NOMO-1 (cell line): ENCODE data around the gene ADO.
"Not testable (repeated sequence)": the region's sequence is repeated elsewhere in the genome, so short reads cannot be mapped to it uniquely, and the experiment has no call there.

ENCODE experiments used
- DNase-seq, 2 experiments: peaks; one replicate each; lab custom pipeline; 2025; ENCODE audit not compliant: unreplicated experiment in 2 of 2; lab: John Stamatoyannopoulos, UW

ADO gene

GRCh38 chr10:62804356-62805230, at the start of gene ADO:
ADO (plus strand) TSS chr10:62804720; CDS start chr10:62805060, 340 bp downstream.
- peak; percentile 66 to 82 for DNase-seq

- no peak for DNase-seq
Observed at GRCh38 chr10:62754963-62755362, 49.6 kb upstream of the ADO start.

GRCh38 chr10:62755662-62756653, 48.6 kb upstream of the ADO start:
- peak in 1 of 2 experiments; percentile 1 for DNase-seq

- peak; percentile 7 to 24 for DNase-seq
Observed at GRCh38 chr10:62759599-62760175, 44.8 kb upstream of the ADO start.

- peak; percentile 22 to 61 for DNase-seq
Observed at GRCh38 chr10:62760401-62760800, 44.1 kb upstream of the ADO start.

GRCh38 chr10:62761115-62761514, 43.4 kb upstream of the ADO start:
- DNase-seq: peak; percentile 10 to 31

GRCh38 chr10:62763155-62763554, 41.4 kb upstream of the ADO start:
- DNase-seq: no peak

- peak in 1 of 2 experiments; percentile 54 for DNase-seq
Observed at GRCh38 chr10:62764011-62764410, 40.5 kb upstream of the ADO start.

- no peak for DNase-seq
Observed at GRCh38 chr10:62765726-62766125, 38.8 kb upstream of the ADO start.

- no peak for DNase-seq
Observed at GRCh38 chr10:62766386-62766785, 38.1 kb upstream of the ADO start.

GRCh38 chr10:62769574-62770242, 34.8 kb upstream of the ADO start:
- DNase-seq: no peak

GRCh38 chr10:62772186-62772974, 32.1 kb upstream of the ADO start:
- no peak for DNase-seq

- DNase-seq: no peak
Observed at GRCh38 chr10:62778125-62778524, 26.4 kb upstream of the ADO start.

GRCh38 chr10:62779487-62780248, 24.9 kb upstream of the ADO start:
- DNase-seq: no peak

GRCh38 chr10:62784537-62784936, 20.0 kb upstream of the ADO start:
- DNase-seq: not testable (repeated sequence)

- DNase-seq: not testable (repeated sequence)
Observed at GRCh38 chr10:62788285-62788684, 16.2 kb upstream of the ADO start.

GRCh38 chr10:62788861-62789467, 15.6 kb upstream of the ADO start:
- DNase-seq: no peak

- no peak for DNase-seq
Observed at GRCh38 chr10:62790019-62790555, 14.4 kb upstream of the ADO start.
